Choroid plexus epithelial cell (primary cell): ENCODE data around the gene NEURL4.

Experiments
- DNase-seq: peaks from one replicate; pipeline ENCODE4 v3.0.0-alpha.2; 2010; ENCODE audit warnings: low read depth
- H3K4me3 ChIP-seq: 2 replicates; pipeline ENCODE4 v1.5.1; 2011; ENCODE audit warnings: low read depth, mild to moderate bottlenecking, control low read depth, low read length, moderate library complexity
- CTCF ChIP-seq: conservative IDR thresholded peaks from 2 replicates; pipeline ENCODE4 v1.5.1; 2011; ENCODE audit warnings: low read depth, mild to moderate bottlenecking, control low read depth, inconsistent platforms, low read length, moderate library complexity

Gene NEURL4

GRCh38 chr17:7363311-7363710 lies 34.2 kb upstream of the NEURL4 start:
- DNase-seq = no peak
- TF ChIP-seq CTCF = no peak
- H3K4me3 ChIP-seq = no peak overlapping the region

DNA sequence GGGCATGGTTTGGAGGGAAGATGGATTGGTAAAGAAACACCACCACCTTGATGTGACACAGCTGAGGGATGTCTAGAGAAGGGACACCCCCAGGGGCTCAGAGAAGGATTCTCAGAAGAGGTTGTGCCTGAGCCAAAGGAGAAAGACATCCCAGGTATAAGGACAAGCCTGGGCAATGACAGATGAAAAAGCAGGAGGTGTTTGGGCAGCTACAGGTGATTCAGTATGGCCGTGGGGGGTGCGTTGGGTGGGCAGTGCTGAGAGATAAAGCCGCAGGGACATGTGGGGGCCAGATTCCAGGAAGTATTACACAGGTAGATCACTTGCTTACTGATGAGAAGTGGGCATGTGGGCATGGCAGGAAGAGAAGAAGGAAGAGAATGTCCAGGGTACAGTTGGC lies 32.8 kb upstream of the NEURL4 start:
- no peak overlapping the region for H3K4me3 ChIP-seq
- no peak for DNase-seq
- no peak for TF ChIP-seq CTCF

- TF ChIP-seq CTCF = no peak
- DNase-seq = no peak
- no peak overlapping the region for H3K4me3 ChIP-seq
These were observed 28.2 kb upstream of the NEURL4 start for GRCh38 chr17:7357381-7357780.

DNA sequence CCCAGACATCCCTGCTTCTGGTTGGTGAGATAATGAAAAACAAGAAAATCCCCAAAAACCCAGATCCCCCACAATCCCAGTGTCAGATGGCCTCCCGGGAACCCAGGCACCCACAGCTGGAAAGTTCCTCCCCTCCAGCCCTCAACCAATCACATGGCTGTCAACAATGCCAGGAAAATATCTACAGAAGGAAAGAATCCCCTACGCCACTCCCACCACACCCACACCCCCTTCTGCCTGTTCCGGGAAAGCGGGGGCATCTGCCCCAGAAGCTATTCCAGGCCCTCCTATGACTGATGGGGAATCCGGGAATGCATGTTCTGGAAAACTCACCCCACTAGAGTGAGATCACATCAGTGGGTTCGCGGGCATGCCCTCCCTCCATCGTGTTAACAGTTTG lies 27.6 kb upstream of the NEURL4 start:
- no peak for DNase-seq
- no peak overlapping the region for H3K4me3 ChIP-seq
- TF ChIP-seq CTCF = no peak

GRCh38 chr17:7356072-7356549 lies 27.0 kb upstream of the NEURL4 start:
- no peak overlapping the region for H3K4me3 ChIP-seq
- peak; percentile 75 for DNase-seq
- peak; percentile 89 for TF ChIP-seq CTCF

DNA sequence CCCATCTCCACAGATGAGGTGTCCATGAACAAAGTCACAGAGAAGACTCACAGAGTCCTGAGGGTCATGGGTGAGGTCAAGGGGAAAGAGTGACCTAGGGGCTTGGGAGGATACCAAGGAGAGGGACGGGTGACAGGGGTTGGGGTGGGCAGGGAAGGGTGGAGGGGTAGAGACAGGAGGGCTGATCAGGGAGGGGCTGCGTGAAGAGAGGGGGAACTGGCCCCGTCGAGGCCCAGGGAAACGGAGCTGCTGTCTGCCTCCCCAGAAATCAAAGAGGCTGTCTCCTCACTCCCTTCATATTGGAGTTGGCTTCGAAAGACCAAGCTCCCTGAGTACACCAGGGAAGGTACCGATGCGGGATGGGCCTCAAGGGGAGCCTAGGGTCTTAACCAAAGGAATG lies 26.4 kb upstream of the NEURL4 start:
- no peak for DNase-seq
- TF ChIP-seq CTCF = no peak
- H3K4me3 ChIP-seq = no peak overlapping the region

GRCh38 chr17:7355053-7355452 lies 25.9 kb upstream of the NEURL4 start, which contains the start of gene TMEM95:
Gene TMEM95 (plus strand): TSS chr17:7355156. CDS start chr17:7355205, 49 bp downstream.
- H3K4me3 ChIP-seq = no peak within 1 kb of the TSS
- no peak for TF ChIP-seq CTCF
- DNase-seq = no peak
